ENCODE measurements around the gene SOAT2. TPM values are rescaled to one million over a fixed set of nuclear protein-coding genes. Genes with fewer than 3 reads are reported as not detected.

SOAT2 gene
- polyA plus RNA-seq, 1 experiment, result 0.34 TPM

- Histone ChIP-seq H3K4me3 (ENCODE audit: low read depth, low read length) (no peak overlapping the region), H3K27me3 (ENCODE audit: control insufficient read depth, insufficient read depth, low read length) (no peaks in the 10 kb centered on the region), H3K36me3 (ENCODE audit: control insufficient read depth, insufficient read depth, low read length) (peaks cover 25% of the 10 kb centered on the region)
- CTCF ChIA-PET, result interaction anchor here (0.6 to 17.3 kb wide), 35 partner anchors 12 to 279 kb away, joined by 3 to 416 read pairs (median 4); partner anchors contain the start of genes AAAS, CSAD, IGFBP6 and SOAT2
- TF ChIP-seq CTCF (IDR thresholded peaks at IDR 0.05; ENCODE audit: insufficient read depth, low read depth, low read length), result peak; percentile 81
- POLR2A ChIA-PET, result interaction anchor here (1.1 to 1.6 kb wide), 4 partner anchors 13 to 34 kb away, joined by 3 to 6 read pairs (median 4); partner anchors contain the start of gene SPRYD3
- no peak for DNase-seq (ENCODE audit: low read depth)
Measured at GRCh38 chr12:53065975-53066931, 37.0 kb upstream of the SOAT2 start.

- Histone ChIP-seq H3K27me3 (ENCODE audit: control insufficient read depth, insufficient read depth, low read length) (no peaks in the 10 kb centered on the region), H3K4me3 (ENCODE audit: low read depth, low read length) (no peak overlapping the region), H3K36me3 (ENCODE audit: control insufficient read depth, insufficient read depth, low read length) (peaks cover 16% of the 10 kb centered on the region)
- ChIA-PET POLR2A (interaction anchor here (0.5 to 1.3 kb wide), 2 partner anchors 12 to 33 kb away, joined by 3 to 7 read pairs; partner anchors contain the start of gene SPRYD3), CTCF (interaction anchor here (1.1 to 17.3 kb wide), 9 partner anchors 11 to 176 kb away, joined by 4 to 416 read pairs (median 24); partner anchors contain the start of genes IGFBP6, SOAT2, SPRYD3 and TNS2)
- no peak for TF ChIP-seq CTCF (IDR thresholded peaks at IDR 0.05; ENCODE audit: insufficient read depth, low read depth, low read length)
- no peak for DNase-seq (ENCODE audit: low read depth)
Measured at GRCh38 chr12:53067074-53067992, 36.0 kb upstream of the SOAT2 start.

- Histone ChIP-seq H3K36me3 (ENCODE audit: control insufficient read depth, insufficient read depth, low read length) (peaks cover 11% of the 10 kb centered on the region), H3K4me3 (ENCODE audit: low read depth, low read length) (no peak overlapping the region), H3K27me3 (ENCODE audit: control insufficient read depth, insufficient read depth, low read length) (no peaks in the 10 kb centered on the region)
- ChIA-PET CTCF (interaction anchor here (1.3 to 17.3 kb wide), 3 partner anchors 8 to 29 kb away, joined by 5 to 416 read pairs (median 285); partner anchors contain the start of genes IGFBP6, SOAT2 and TNS2), POLR2A (interaction anchor here (0.5 to 1.3 kb wide), 2 partner anchors 11 kb away, joined by 3 to 8 read pairs; partner anchors contain the start of gene SPRYD3)
- no peak for DNase-seq (ENCODE audit: low read depth)
- TF ChIP-seq CTCF (IDR thresholded peaks at IDR 0.05; ENCODE audit: insufficient read depth, low read depth, low read length), result no peak
Measured at GRCh38 chr12:53067993-53068770, 35.1 kb upstream of the SOAT2 start.

- peaks cover 9% of the 10 kb centered on the region for H3K36me3 ChIP-seq (ENCODE audit: control insufficient read depth, insufficient read depth, low read length)
- DNase-seq (ENCODE audit: low read depth), result no peak
- POLR2A ChIA-PET, result no interaction called here
- H3K4me3 ChIP-seq (ENCODE audit: low read depth, low read length), result no peak overlapping the region
- CTCF ChIA-PET, result interaction anchor here (1.3 to 17.3 kb wide), 3 partner anchors 9 to 28 kb away, joined by 5 to 416 read pairs (median 285); partner anchors contain the start of genes IGFBP6, SOAT2 and TNS2
- no peak for TF ChIP-seq CTCF (IDR thresholded peaks at IDR 0.05; ENCODE audit: insufficient read depth, low read depth, low read length)
- H3K27me3 ChIP-seq (ENCODE audit: control insufficient read depth, insufficient read depth, low read length), result no peaks in the 10 kb centered on the region
Measured at GRCh38 chr12:53068811-53069585, 34.3 kb upstream of the SOAT2 start.
